WTC11 (cell line): ENCODE results near the gene SYNM. TPM values are rescaled to one million over a fixed set of nuclear protein-coding genes. Genes with fewer than 3 reads are reported as not detected.

ENCODE experiments used
- ATAC-seq: fragments of 200-7000 bp; cut with Tn5 transposase; 2 replicates; pipeline ENCODE4 v1.10.0; 2021; ENCODE audit warnings: mild to moderate bottlenecking, moderate library complexity
- CTCF ChIA-PET: fragments of 300-600 bp; sonication (Branson Sonifier 250); formaldehyde crosslinking; loops from one replicate; lab custom pipeline; 2021; ENCODE audit warnings: antibody characterized with exemption; lab: Charles Lee
- POLR2A ChIA-PET: fragments of 350-600 bp; sonication (Branson Sonifier 250); formaldehyde crosslinking; loops from one replicate; lab custom pipeline; 2021; ENCODE audit warnings: antibody characterized with exemption; lab: Charles Lee
- DNase-seq: peaks from one replicate; pipeline ENCODE4 v3.0.0; 2021; ENCODE audit warnings: low spot score
- H3K27ac Mint-ChIP-seq: 2 replicates; pipeline ENCODE4 v1.8.0; 2021; ENCODE audit warnings: mixed read lengths
- H3K27me3 Mint-ChIP-seq: 2 replicates; pipeline ENCODE4 v1.8.0; 2021; ENCODE audit warnings: low read depth, mild to moderate bottlenecking, moderate library complexity, mixed read lengths
- H3K36me3 Mint-ChIP-seq: 2 replicates; pipeline ENCODE4 v1.8.0; 2021; ENCODE audit warnings: mixed read lengths
- H3K4me1 Mint-ChIP-seq: 2 replicates; pipeline ENCODE4 v1.8.0; 2022; ENCODE audit warnings: mixed read lengths
- H3K4me3 Mint-ChIP-seq: 2 replicates; pipeline ENCODE4 v1.8.0; 2021; ENCODE audit warnings: mild to moderate bottlenecking, moderate library complexity, mixed read lengths
- H3K9me3 Mint-ChIP-seq: 2 replicates; pipeline ENCODE4 v1.8.0; 2021; ENCODE audit warnings: mixed read lengths
- ATF1 ChIP-seq: sonication (generic); formaldehyde crosslinking; IDR thresholded peaks from 2 replicates; pipeline ENCODE4 v1.8.1; 2023; ENCODE audit warnings: mild to moderate bottlenecking, moderate library complexity, missing genetic modification reagents
- FOXK1 ChIP-seq: sonication (generic); formaldehyde crosslinking; IDR thresholded peaks from 2 replicates; pipeline ENCODE4 v1.8.0; 2022; ENCODE audit warnings: mild to moderate bottlenecking, moderate library complexity, missing genetic modification reagents
- JUN ChIP-seq: sonication (generic); formaldehyde crosslinking; IDR thresholded peaks from 2 replicates; pipeline ENCODE4 v1.8.0; 2023; ENCODE audit warnings: mild to moderate bottlenecking, missing genetic modification reagents
- NFE2L1 ChIP-seq: sonication (generic); formaldehyde crosslinking; IDR thresholded peaks from 2 replicates; pipeline ENCODE4 v1.8.1; 2023; ENCODE audit warnings: missing genetic modification reagents
- NFYB ChIP-seq: sonication (generic); formaldehyde crosslinking; conservative IDR thresholded peaks from 2 replicates; pipeline ENCODE4 v1.8.0; 2022; ENCODE audit warnings: low read depth, missing genetic modification reagents
- ZNF219 ChIP-seq: sonication (generic); formaldehyde crosslinking; IDR thresholded peaks from 2 replicates; pipeline ENCODE4 v1.8.0; 2023; ENCODE audit warnings: missing genetic modification reagents, mild to moderate bottlenecking, borderline replicate concordance
- ZNF232 ChIP-seq: sonication (generic); formaldehyde crosslinking; IDR thresholded peaks from 2 replicates; pipeline ENCODE4 v1.8.0; 2022; ENCODE audit warnings: mild to moderate bottlenecking, missing genetic modification reagents
- ZNF263 ChIP-seq: sonication (generic); formaldehyde crosslinking; IDR thresholded peaks from 2 replicates; pipeline ENCODE4 v1.8.1; 2022; ENCODE audit warnings: low read depth, mild to moderate bottlenecking, moderate library complexity, missing genetic modification reagents
- total RNA-seq: library from RNA; stranded (reverse); gene quantifications from 3 replicates; pipeline ENCODE4 v1.2.3, GENCODE V29; 2021
- TF ChIP-seq, protein P1 (sequence below): fragments of 250-450 bp; sonication (Bioruptor Pico); IDR thresholded peaks from 2 replicates; pipeline ENCODE4 v1.9.0; 2021; ENCODE audit warnings: mild to moderate bottlenecking, borderline replicate concordance
- TF ChIP-seq, protein P2 (sequence below): sonication (generic); formaldehyde crosslinking; IDR thresholded peaks from 2 replicates; pipeline ENCODE4 v1.8.1; 2022; ENCODE audit warnings: low read depth, missing genetic modification reagents, borderline replicate concordance
- TF ChIP-seq, protein P3 (sequence below): sonication (generic); formaldehyde crosslinking; IDR thresholded peaks from 2 replicates; pipeline ENCODE4 v1.8.0; 2023; ENCODE audit warnings: mild to moderate bottlenecking, missing genetic modification reagents
- TF ChIP-seq, protein P4 (sequence below): sonication (generic); formaldehyde crosslinking; IDR thresholded peaks from 2 replicates; pipeline ENCODE4 v1.8.1; 2022; ENCODE audit warnings: low read depth, mild to moderate bottlenecking, moderate library complexity, missing genetic modification reagents, borderline replicate concordance
- TF ChIP-seq, protein P5 (sequence below): fragments of 200-600 bp; IDR thresholded peaks from 2 replicates; pipeline ENCODE4 v1.8.0; 2022; ENCODE audit warnings: antibody characterized with exemption
- TF ChIP-seq, protein P6 (sequence below): fragments of 250-450 bp; sonication (Bioruptor Pico); IDR thresholded peaks from 2 replicates; pipeline ENCODE4 v1.9.0; 2021; ENCODE audit warnings: mild to moderate bottlenecking
- TF ChIP-seq, protein P7 (sequence below): sonication (generic); formaldehyde crosslinking; IDR thresholded peaks from 2 replicates; pipeline ENCODE4 v1.8.0; 2022; ENCODE audit warnings: missing genetic modification reagents
- TF ChIP-seq, protein P8 (sequence below): sonication (generic); formaldehyde crosslinking; IDR thresholded peaks from 2 replicates; pipeline ENCODE4 v1.8.0; 2022; ENCODE audit warnings: mild to moderate bottlenecking, missing genetic modification reagents
- TF ChIP-seq, protein P9 (sequence below): sonication (generic); formaldehyde crosslinking; IDR thresholded peaks from 2 replicates; pipeline ENCODE4 v1.8.0; 2022; ENCODE audit warnings: mild to moderate bottlenecking, missing genetic modification reagents

SYNM gene
- total RNA-seq, 1 experiment from 2014 or later = 2.2 TPM

DNA sequence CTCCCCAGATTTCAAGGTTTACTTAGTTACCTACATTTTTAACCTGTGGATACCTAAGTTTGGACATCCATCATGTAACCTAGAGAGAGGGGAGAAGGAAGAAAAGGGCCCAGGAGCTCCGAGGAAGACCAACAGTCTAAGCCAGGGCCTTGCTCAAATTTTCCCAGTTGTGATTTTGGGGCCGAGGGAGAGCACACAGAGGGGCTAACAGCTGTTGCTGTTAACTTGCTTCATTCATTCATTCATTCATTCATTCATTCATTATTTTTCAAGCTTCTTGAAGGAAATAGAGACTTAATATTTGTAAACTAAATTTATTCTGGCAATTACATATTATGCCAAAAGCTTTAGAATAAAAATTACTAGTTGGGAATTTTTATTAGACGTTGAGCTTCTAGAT lies 22.9 kb downstream of the SYNM start (continued):
- TF ChIP-seq, protein P1, sequence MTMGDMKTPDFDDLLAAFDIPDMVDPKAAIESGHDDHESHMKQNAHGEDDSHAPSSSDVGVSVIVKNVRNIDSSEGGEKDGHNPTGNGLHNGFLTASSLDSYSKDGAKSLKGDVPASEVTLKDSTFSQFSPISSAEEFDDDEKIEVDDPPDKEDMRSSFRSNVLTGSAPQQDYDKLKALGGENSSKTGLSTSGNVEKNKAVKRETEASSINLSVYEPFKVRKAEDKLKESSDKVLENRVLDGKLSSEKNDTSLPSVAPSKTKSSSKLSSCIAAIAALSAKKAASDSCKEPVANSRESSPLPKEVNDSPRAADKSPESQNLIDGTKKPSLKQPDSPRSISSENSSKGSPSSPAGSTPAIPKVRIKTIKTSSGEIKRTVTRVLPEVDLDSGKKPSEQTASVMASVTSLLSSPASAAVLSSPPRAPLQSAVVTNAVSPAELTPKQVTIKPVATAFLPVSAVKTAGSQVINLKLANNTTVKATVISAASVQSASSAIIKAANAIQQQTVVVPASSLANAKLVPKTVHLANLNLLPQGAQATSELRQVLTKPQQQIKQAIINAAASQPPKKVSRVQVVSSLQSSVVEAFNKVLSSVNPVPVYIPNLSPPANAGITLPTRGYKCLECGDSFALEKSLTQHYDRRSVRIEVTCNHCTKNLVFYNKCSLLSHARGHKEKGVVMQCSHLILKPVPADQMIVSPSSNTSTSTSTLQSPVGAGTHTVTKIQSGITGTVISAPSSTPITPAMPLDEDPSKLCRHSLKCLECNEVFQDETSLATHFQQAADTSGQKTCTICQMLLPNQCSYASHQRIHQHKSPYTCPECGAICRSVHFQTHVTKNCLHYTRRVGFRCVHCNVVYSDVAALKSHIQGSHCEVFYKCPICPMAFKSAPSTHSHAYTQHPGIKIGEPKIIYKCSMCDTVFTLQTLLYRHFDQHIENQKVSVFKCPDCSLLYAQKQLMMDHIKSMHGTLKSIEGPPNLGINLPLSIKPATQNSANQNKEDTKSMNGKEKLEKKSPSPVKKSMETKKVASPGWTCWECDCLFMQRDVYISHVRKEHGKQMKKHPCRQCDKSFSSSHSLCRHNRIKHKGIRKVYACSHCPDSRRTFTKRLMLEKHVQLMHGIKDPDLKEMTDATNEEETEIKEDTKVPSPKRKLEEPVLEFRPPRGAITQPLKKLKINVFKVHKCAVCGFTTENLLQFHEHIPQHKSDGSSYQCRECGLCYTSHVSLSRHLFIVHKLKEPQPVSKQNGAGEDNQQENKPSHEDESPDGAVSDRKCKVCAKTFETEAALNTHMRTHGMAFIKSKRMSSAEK (CRISPR knock-in tag) = no peak
- TF ChIP-seq ATF1 (CRISPR knock-in tag) = no peak
- TF ChIP-seq, protein P2, sequence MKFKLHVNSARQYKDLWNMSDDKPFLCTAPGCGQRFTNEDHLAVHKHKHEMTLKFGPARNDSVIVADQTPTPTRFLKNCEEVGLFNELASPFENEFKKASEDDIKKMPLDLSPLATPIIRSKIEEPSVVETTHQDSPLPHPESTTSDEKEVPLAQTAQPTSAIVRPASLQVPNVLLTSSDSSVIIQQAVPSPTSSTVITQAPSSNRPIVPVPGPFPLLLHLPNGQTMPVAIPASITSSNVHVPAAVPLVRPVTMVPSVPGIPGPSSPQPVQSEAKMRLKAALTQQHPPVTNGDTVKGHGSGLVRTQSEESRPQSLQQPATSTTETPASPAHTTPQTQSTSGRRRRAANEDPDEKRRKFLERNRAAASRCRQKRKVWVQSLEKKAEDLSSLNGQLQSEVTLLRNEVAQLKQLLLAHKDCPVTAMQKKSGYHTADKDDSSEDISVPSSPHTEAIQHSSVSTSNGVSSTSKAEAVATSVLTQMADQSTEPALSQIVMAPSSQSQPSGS = no peak
- TF ChIP-seq, protein P3, sequence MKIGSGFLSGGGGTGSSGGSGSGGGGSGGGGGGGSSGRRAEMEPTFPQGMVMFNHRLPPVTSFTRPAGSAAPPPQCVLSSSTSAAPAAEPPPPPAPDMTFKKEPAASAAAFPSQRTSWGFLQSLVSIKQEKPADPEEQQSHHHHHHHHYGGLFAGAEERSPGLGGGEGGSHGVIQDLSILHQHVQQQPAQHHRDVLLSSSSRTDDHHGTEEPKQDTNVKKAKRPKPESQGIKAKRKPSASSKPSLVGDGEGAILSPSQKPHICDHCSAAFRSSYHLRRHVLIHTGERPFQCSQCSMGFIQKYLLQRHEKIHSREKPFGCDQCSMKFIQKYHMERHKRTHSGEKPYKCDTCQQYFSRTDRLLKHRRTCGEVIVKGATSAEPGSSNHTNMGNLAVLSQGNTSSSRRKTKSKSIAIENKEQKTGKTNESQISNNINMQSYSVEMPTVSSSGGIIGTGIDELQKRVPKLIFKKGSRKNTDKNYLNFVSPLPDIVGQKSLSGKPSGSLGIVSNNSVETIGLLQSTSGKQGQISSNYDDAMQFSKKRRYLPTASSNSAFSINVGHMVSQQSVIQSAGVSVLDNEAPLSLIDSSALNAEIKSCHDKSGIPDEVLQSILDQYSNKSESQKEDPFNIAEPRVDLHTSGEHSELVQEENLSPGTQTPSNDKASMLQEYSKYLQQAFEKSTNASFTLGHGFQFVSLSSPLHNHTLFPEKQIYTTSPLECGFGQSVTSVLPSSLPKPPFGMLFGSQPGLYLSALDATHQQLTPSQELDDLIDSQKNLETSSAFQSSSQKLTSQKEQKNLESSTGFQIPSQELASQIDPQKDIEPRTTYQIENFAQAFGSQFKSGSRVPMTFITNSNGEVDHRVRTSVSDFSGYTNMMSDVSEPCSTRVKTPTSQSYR = no peak
- TF ChIP-seq, protein P4, sequence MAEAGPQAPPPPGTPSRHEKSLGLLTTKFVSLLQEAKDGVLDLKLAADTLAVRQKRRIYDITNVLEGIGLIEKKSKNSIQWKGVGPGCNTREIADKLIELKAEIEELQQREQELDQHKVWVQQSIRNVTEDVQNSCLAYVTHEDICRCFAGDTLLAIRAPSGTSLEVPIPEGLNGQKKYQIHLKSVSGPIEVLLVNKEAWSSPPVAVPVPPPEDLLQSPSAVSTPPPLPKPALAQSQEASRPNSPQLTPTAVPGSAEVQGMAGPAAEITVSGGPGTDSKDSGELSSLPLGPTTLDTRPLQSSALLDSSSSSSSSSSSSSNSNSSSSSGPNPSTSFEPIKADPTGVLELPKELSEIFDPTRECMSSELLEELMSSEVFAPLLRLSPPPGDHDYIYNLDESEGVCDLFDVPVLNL (CRISPR knock-in tag) = no peak
- TF ChIP-seq ZNF232 (CRISPR knock-in tag) = no peak
- TF ChIP-seq, protein P5, sequence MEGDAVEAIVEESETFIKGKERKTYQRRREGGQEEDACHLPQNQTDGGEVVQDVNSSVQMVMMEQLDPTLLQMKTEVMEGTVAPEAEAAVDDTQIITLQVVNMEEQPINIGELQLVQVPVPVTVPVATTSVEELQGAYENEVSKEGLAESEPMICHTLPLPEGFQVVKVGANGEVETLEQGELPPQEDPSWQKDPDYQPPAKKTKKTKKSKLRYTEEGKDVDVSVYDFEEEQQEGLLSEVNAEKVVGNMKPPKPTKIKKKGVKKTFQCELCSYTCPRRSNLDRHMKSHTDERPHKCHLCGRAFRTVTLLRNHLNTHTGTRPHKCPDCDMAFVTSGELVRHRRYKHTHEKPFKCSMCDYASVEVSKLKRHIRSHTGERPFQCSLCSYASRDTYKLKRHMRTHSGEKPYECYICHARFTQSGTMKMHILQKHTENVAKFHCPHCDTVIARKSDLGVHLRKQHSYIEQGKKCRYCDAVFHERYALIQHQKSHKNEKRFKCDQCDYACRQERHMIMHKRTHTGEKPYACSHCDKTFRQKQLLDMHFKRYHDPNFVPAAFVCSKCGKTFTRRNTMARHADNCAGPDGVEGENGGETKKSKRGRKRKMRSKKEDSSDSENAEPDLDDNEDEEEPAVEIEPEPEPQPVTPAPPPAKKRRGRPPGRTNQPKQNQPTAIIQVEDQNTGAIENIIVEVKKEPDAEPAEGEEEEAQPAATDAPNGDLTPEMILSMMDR = no peak
- TF ChIP-seq, protein P6, sequence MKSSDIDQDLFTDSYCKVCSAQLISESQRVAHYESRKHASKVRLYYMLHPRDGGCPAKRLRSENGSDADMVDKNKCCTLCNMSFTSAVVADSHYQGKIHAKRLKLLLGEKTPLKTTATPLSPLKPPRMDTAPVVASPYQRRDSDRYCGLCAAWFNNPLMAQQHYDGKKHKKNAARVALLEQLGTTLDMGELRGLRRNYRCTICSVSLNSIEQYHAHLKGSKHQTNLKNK (CRISPR knock-in tag) = no peak
- TF ChIP-seq NFE2L1 (CRISPR knock-in tag) = no peak
- TF ChIP-seq, all 79 proteins: peak for 0

DNA sequence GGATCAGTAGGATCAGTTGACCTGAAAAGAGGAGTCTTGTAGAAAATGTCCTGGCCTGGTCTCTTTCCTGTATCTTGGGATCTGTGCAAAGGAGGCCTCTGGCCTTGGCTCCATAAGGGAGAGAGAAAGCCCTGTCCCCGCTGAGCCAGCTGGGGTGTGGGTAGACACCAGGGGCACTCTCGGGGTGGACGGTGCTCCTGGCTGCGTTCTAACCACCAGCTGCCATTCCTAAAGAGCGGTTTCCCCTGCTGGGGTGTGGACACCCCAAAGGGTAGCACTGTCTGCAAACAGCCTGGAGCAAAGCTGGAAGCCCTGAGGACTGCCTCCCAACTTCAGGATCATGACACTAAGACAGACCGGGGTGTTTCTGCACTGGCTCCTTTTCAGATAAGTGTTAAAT lies 23.5 kb downstream of the SYNM start:
- Mint-ChIP-seq H3K27me3 (no peaks in the 10 kb centered on the region), H3K36me3 (no peaks in the 10 kb centered on the region), H3K4me1 (peaks cover 11% of the 10 kb centered on the region), H3K9me3 (no peaks in the 10 kb centered on the region), H3K27ac (no peak overlapping the region), H3K4me3 (no peak overlapping the region)
- POLR2A ChIA-PET = no interaction called here
- CTCF ChIA-PET = no interaction called here
- DNase-seq = no peak
- no peak for ATAC-seq
- TF ChIP-seq, protein P7, sequence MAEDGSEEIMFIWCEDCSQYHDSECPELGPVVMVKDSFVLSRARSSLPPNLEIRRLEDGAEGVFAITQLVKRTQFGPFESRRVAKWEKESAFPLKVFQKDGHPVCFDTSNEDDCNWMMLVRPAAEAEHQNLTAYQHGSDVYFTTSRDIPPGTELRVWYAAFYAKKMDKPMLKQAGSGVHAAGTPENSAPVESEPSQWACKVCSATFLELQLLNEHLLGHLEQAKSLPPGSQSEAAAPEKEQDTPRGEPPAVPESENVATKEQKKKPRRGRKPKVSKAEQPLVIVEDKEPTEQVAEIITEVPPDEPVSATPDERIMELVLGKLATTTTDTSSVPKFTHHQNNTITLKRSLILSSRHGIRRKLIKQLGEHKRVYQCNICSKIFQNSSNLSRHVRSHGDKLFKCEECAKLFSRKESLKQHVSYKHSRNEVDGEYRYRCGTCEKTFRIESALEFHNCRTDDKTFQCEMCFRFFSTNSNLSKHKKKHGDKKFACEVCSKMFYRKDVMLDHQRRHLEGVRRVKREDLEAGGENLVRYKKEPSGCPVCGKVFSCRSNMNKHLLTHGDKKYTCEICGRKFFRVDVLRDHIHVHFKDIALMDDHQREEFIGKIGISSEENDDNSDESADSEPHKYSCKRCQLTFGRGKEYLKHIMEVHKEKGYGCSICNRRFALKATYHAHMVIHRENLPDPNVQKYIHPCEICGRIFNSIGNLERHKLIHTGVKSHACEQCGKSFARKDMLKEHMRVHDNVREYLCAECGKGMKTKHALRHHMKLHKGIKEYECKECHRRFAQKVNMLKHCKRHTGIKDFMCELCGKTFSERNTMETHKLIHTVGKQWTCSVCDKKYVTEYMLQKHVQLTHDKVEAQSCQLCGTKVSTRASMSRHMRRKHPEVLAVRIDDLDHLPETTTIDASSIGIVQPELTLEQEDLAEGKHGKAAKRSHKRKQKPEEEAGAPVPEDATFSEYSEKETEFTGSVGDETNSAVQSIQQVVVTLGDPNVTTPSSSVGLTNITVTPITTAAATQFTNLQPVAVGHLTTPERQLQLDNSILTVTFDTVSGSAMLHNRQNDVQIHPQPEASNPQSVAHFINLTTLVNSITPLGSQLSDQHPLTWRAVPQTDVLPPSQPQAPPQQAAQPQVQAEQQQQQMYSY = no peak
- no peak for TF ChIP-seq ZNF263 (CRISPR knock-in tag)
- TF ChIP-seq, protein P8, sequence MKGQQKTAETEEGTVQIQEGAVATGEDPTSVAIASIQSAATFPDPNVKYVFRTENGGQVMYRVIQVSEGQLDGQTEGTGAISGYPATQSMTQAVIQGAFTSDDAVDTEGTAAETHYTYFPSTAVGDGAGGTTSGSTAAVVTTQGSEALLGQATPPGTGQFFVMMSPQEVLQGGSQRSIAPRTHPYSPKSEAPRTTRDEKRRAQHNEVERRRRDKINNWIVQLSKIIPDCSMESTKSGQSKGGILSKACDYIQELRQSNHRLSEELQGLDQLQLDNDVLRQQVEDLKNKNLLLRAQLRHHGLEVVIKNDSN = no peak
- no peak for TF ChIP-seq FOXK1
- no peak for TF ChIP-seq ZNF219 (CRISPR knock-in tag)
- no peak for TF ChIP-seq JUN
- TF ChIP-seq, protein P9, sequence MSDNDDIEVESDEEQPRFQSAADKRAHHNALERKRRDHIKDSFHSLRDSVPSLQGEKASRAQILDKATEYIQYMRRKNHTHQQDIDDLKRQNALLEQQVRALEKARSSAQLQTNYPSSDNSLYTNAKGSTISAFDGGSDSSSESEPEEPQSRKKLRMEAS (CRISPR knock-in tag) = no peak
- no peak for TF ChIP-seq NFYB
